HUES48 (cell line): ENCODE measurements around the gene MAGI2.

Experiments
- H3K27ac ChIP-seq: one replicate; pipeline ENCODE4 v1.7.0; 2013; ENCODE audit warnings: low read depth, low read length, inconsistent platforms
- H3K27me3 ChIP-seq: 2 replicates; pipeline ENCODE4 v1.6.1; 2013; ENCODE audit warnings: mild to moderate bottlenecking, low read length; ENCODE audit not compliant: control insufficient read depth, insufficient read depth
- H3K36me3 ChIP-seq: 2 replicates; pipeline ENCODE4 v1.6.1; 2013; ENCODE audit warnings: low read length; ENCODE audit not compliant: control insufficient read depth, insufficient read depth
- H3K4me1 ChIP-seq: 2 replicates; pipeline ENCODE4 v1.6.1; 2013; ENCODE audit warnings: mild to moderate bottlenecking, low read length; ENCODE audit not compliant: control insufficient read depth, insufficient read depth
- H3K4me3 ChIP-seq: 2 replicates; pipeline ENCODE4 v1.5.1; 2013; ENCODE audit warnings: mild to moderate bottlenecking, low read depth, low read length
- H3K9ac ChIP-seq: 2 replicates; pipeline ENCODE4 v1.6.1; 2013; ENCODE audit warnings: mild to moderate bottlenecking, low read depth, low read length, moderate library complexity
- H3K9me3 ChIP-seq: 2 replicates; pipeline ENCODE4 v1.6.1; 2013; ENCODE audit warnings: low read length; ENCODE audit not compliant: control insufficient read depth, insufficient read depth

The MAGI2 gene

GRCh38 chr7:78953726-78954363 lies 499.6 kb downstream of the MAGI2 start:
- Histone ChIP-seq H3K4me1 (no peaks in the 10 kb centered on the region), H3K4me3 (no peak overlapping the region)

GRCh38 chr7:78953090-78953489 lies 500.4 kb downstream of the MAGI2 start:
- Histone ChIP-seq H3K27ac (no peak overlapping the region), H3K27me3 (no peaks in the 10 kb centered on the region), H3K9me3 (no peaks in the 10 kb centered on the region), H3K36me3 (no peaks in the 10 kb centered on the region), H3K4me1 (no peaks in the 10 kb centered on the region), H3K4me3 (no peak overlapping the region), H3K9ac (no peak overlapping the region)

More at GRCh38 chr7:78953726-78954363, 499.6 kb downstream of the MAGI2 start:
- Histone ChIP-seq H3K9ac (no peak overlapping the region), H3K9me3 (no peaks in the 10 kb centered on the region), H3K27me3 (no peaks in the 10 kb centered on the region), H3K27ac (no peak overlapping the region), H3K36me3 (no peaks in the 10 kb centered on the region)

- Histone ChIP-seq H3K9me3 (no peaks in the 10 kb centered on the region), H3K4me3 (no peak overlapping the region), H3K36me3 (no peaks in the 10 kb centered on the region)
Measured at GRCh38 chr7:78939669-78940068, 513.8 kb downstream of the MAGI2 start.

GRCh38 chr7:78924581-78924980 lies 528.9 kb downstream of the MAGI2 start:
- no peaks in the 10 kb centered on the region for H3K9me3 ChIP-seq
- H3K4me3 ChIP-seq, result no peak overlapping the region
- no peaks in the 10 kb centered on the region for H3K36me3 ChIP-seq
- H3K4me1 ChIP-seq, result no peaks in the 10 kb centered on the region
- H3K9ac ChIP-seq, result no peak overlapping the region
- H3K27me3 ChIP-seq, result no peaks in the 10 kb centered on the region
- H3K27ac ChIP-seq, result no peak overlapping the region

More at GRCh38 chr7:78939669-78940068, 513.8 kb downstream of the MAGI2 start:
- no peaks in the 10 kb centered on the region for H3K4me1 ChIP-seq
- H3K27ac ChIP-seq, result no peak overlapping the region
- no peaks in the 10 kb centered on the region for H3K27me3 ChIP-seq
- no peak overlapping the region for H3K9ac ChIP-seq

GRCh38 chr7:78912781-78913180 lies 540.7 kb downstream of the MAGI2 start:
- Histone ChIP-seq H3K27ac (no peak overlapping the region), H3K4me3 (no peak overlapping the region), H3K36me3 (no peaks in the 10 kb centered on the region), H3K27me3 (no peaks in the 10 kb centered on the region), H3K4me1 (no peaks in the 10 kb centered on the region), H3K9me3 (no peaks in the 10 kb centered on the region), H3K9ac (no peak overlapping the region)

GRCh38 chr7:78906735-78907134 lies 546.7 kb downstream of the MAGI2 start:
- no peak overlapping the region for H3K27ac ChIP-seq
- H3K4me1 ChIP-seq, result peaks cover 5% of the 10 kb centered on the region; the same call in 1 of the 2 replicates

GRCh38 chr7:78905436-78905835 lies 548.0 kb downstream of the MAGI2 start:
- Histone ChIP-seq H3K27ac (no peak overlapping the region), H3K4me3 (no peak overlapping the region), H3K27me3 (no peaks in the 10 kb centered on the region), H3K36me3 (no peaks in the 10 kb centered on the region), H3K9ac (no peak overlapping the region), H3K4me1 (peaks cover 5% of the 10 kb centered on the region; the same call in 1 of the 2 replicates), H3K9me3 (no peaks in the 10 kb centered on the region)

More at GRCh38 chr7:78906735-78907134, 546.7 kb downstream of the MAGI2 start:
- no peaks in the 10 kb centered on the region for H3K9me3 ChIP-seq
- H3K27me3 ChIP-seq, result no peaks in the 10 kb centered on the region
- H3K36me3 ChIP-seq, result no peaks in the 10 kb centered on the region
- H3K4me3 ChIP-seq, result no peak overlapping the region
- H3K9ac ChIP-seq, result no peak overlapping the region

- H3K27ac ChIP-seq, result no peak overlapping the region
- H3K9me3 ChIP-seq, result no peaks in the 10 kb centered on the region
- no peaks in the 10 kb centered on the region for H3K27me3 ChIP-seq
- H3K4me3 ChIP-seq, result no peak overlapping the region
- H3K36me3 ChIP-seq, result no peaks in the 10 kb centered on the region
- peaks cover 5% of the 10 kb centered on the region; the same call in 1 of the 2 replicates for H3K4me1 ChIP-seq
- no peak overlapping the region for H3K9ac ChIP-seq
Measured at GRCh38 chr7:78904983-78905382, 548.5 kb downstream of the MAGI2 start.

GRCh38 chr7:78901566-78901965 lies 551.9 kb downstream of the MAGI2 start:
- Histone ChIP-seq H3K4me1 (peaks cover 5% of the 10 kb centered on the region; the same call in 1 of the 2 replicates), H3K36me3 (no peaks in the 10 kb centered on the region), H3K9me3 (no peaks in the 10 kb centered on the region), H3K4me3 (no peak overlapping the region), H3K27ac (no peak overlapping the region), H3K9ac (no peak overlapping the region), H3K27me3 (no peaks in the 10 kb centered on the region)

- no peak overlapping the region for H3K9ac ChIP-seq
- H3K4me1 ChIP-seq, result peaks cover 5% of the 10 kb centered on the region; the same call in 1 of the 2 replicates
- no peak overlapping the region for H3K27ac ChIP-seq
- H3K9me3 ChIP-seq, result no peaks in the 10 kb centered on the region
- H3K27me3 ChIP-seq, result no peaks in the 10 kb centered on the region
- no peak overlapping the region for H3K4me3 ChIP-seq
- no peaks in the 10 kb centered on the region for H3K36me3 ChIP-seq
Measured at GRCh38 chr7:78900806-78901205, 552.7 kb downstream of the MAGI2 start.

- H3K9me3 ChIP-seq, result no peaks in the 10 kb centered on the region
- H3K9ac ChIP-seq, result no peak overlapping the region
- no peak overlapping the region for H3K4me3 ChIP-seq
- no peaks in the 10 kb centered on the region for H3K4me1 ChIP-seq
- no peak overlapping the region for H3K27ac ChIP-seq
- H3K27me3 ChIP-seq, result no peaks in the 10 kb centered on the region
- no peaks in the 10 kb centered on the region for H3K36me3 ChIP-seq
Measured at GRCh38 chr7:78895393-78895792, 558.1 kb downstream of the MAGI2 start.
